ENCODE measurements around the gene BRIP1.

- TF ChIP-seq CTCF (IDR thresholded peaks at IDR 0.05) (no peak), ZFX (IDR thresholded peaks at IDR 0.05; ENCODE audit: borderline replicate concordance) (no peak)
Measured at GRCh38 chr17:61694095-61694494, 169.2 kb downstream of the BRIP1 start.
